H9 (cell line): ENCODE results near the gene CCDC192. TPM values are rescaled to one million over a fixed set of nuclear protein-coding genes. Genes with fewer than 3 reads are reported as not detected.

Experiments used
- DNase-seq: peaks from one replicate; pipeline ENCODE4 v3.0.0-alpha.2; 2017
- H2AFZ ChIP-seq: one replicate; pipeline ENCODE4 v1.6.1; 2013; ENCODE audit warnings: mild to moderate bottlenecking, low read length, control low read depth, moderate library complexity
- H2AK5ac ChIP-seq: 2 replicates; pipeline ENCODE4 v1.6.1; 2013; ENCODE audit warnings: low read length, control low read depth, mixed read lengths; ENCODE audit not compliant: insufficient read length
- H2BK120ac ChIP-seq: one replicate; pipeline ENCODE4 v1.6.1; 2013; ENCODE audit warnings: low read depth, mild to moderate bottlenecking, low read length, control low read depth, inconsistent platforms; ENCODE audit not compliant: poor library complexity, severe bottlenecking
- H2BK12ac ChIP-seq: 2 replicates; pipeline ENCODE4 v1.6.1; 2013; ENCODE audit warnings: low read length, control low read depth, mixed read lengths, low read depth; ENCODE audit not compliant: insufficient read length
- H2BK15ac ChIP-seq: 2 replicates; pipeline ENCODE4 v1.6.1; 2013; ENCODE audit warnings: low read depth, low read length, control low read depth
- H2BK20ac ChIP-seq: one replicate; pipeline ENCODE4 v1.6.1; 2013; ENCODE audit warnings: low read depth, mild to moderate bottlenecking, low read length, control low read depth, inconsistent platforms; ENCODE audit not compliant: poor library complexity, severe bottlenecking
- H2BK5ac ChIP-seq: 2 replicates; pipeline ENCODE4 v1.6.1; 2013; ENCODE audit warnings: low read length, control low read depth, mixed read lengths; ENCODE audit not compliant: insufficient read length
- H3K14ac ChIP-seq: 2 replicates; pipeline ENCODE4 v1.6.1; 2013; ENCODE audit warnings: low read length, control low read depth; ENCODE audit not compliant: insufficient read depth
- H3K18ac ChIP-seq: 2 replicates; pipeline ENCODE4 v1.6.1; 2013; ENCODE audit warnings: low read depth, mild to moderate bottlenecking, mixed read lengths, low read length, control low read depth; ENCODE audit not compliant: insufficient read length
- H3K23ac ChIP-seq: 2 replicates; pipeline ENCODE4 v1.6.1; 2013; ENCODE audit warnings: low read length, control low read depth, mixed read lengths, low read depth; ENCODE audit not compliant: insufficient read length
- H3K23me2 ChIP-seq: 2 replicates; pipeline ENCODE4 v1.6.1; 2013; ENCODE audit warnings: low read depth, mild to moderate bottlenecking, mixed read lengths, low read length, control low read depth; ENCODE audit not compliant: insufficient read length, poor library complexity, severe bottlenecking
- H3K27ac ChIP-seq: 2 replicates; pipeline ENCODE4 v1.5.1; 2013; ENCODE audit warnings: low read length, control low read depth, mixed read lengths, low read depth; ENCODE audit not compliant: insufficient read length
- H3K27me3 ChIP-seq: 2 replicates; pipeline ENCODE4 v1.6.1; 2013; ENCODE audit warnings: low read length, control low read depth, inconsistent platforms; ENCODE audit not compliant: insufficient read depth
- H3K4ac ChIP-seq: 2 replicates; pipeline ENCODE4 v1.6.1; 2013; ENCODE audit warnings: low read depth, mild to moderate bottlenecking, control low read depth, inconsistent platforms, low read length, moderate library complexity
- H3K4me1 ChIP-seq: 2 replicates; pipeline ENCODE4 v1.6.1; 2013; ENCODE audit warnings: low read length, control low read depth, inconsistent platforms; ENCODE audit not compliant: insufficient read depth
- H3K4me2 ChIP-seq: 2 replicates; pipeline ENCODE4 v1.6.1; 2013; ENCODE audit warnings: low read length, control low read depth, mixed read lengths; ENCODE audit not compliant: insufficient read length, insufficient read depth
- H3K56ac ChIP-seq: 2 replicates; pipeline ENCODE4 v1.6.1; 2013; ENCODE audit warnings: low read depth, mild to moderate bottlenecking, mixed read lengths, low read length, control low read depth; ENCODE audit not compliant: insufficient read length
- H3K79me1 ChIP-seq: 2 replicates; pipeline ENCODE4 v1.6.1; 2013; ENCODE audit warnings: low read depth, mild to moderate bottlenecking, moderate library complexity, low read length, control low read depth, inconsistent platforms; ENCODE audit not compliant: insufficient read depth, poor library complexity, severe bottlenecking
- H3K79me2 ChIP-seq: 2 replicates; pipeline ENCODE4 v1.6.1; 2013; ENCODE audit warnings: low read length, control low read depth, inconsistent platforms; ENCODE audit not compliant: insufficient read depth
- H3K9ac ChIP-seq: 2 replicates; pipeline ENCODE4 v1.6.1; 2013; ENCODE audit warnings: low read length, control low read depth, mixed read lengths; ENCODE audit not compliant: insufficient read length; ENCODE audit errors: extremely low read depth
- H3K9me3 ChIP-seq: one replicate; pipeline ENCODE4 v1.6.1; 2013; ENCODE audit warnings: low read depth, low read length, inconsistent platforms; ENCODE audit not compliant: control insufficient read depth
- H3T11ph ChIP-seq: one replicate; pipeline ENCODE4 v1.6.1; 2013; ENCODE audit warnings: mild to moderate bottlenecking, low read length, control low read depth, inconsistent platforms
- H4K20me1 ChIP-seq: one replicate; pipeline ENCODE4 v1.6.1; 2013; ENCODE audit not compliant: control insufficient read depth, insufficient read length, insufficient read depth
- H4K5ac ChIP-seq: 2 replicates; pipeline ENCODE4 v1.6.1; 2013; ENCODE audit warnings: low read depth, mild to moderate bottlenecking, mixed read lengths, low read length, control low read depth; ENCODE audit not compliant: insufficient read length
- H4K8ac ChIP-seq: replicated peaks from 2 replicates; pipeline ENCODE4 v1.6.1; 2013; ENCODE audit warnings: low read length, control low read depth, mixed read lengths, low read depth; ENCODE audit not compliant: insufficient read length
- H4K91ac ChIP-seq: 2 replicates; pipeline ENCODE4 v1.6.1; 2013; ENCODE audit warnings: low read depth, mild to moderate bottlenecking, moderate library complexity, mixed read lengths, low read length, control low read depth; ENCODE audit not compliant: insufficient read length
- H3K27ac Mint-ChIP-seq, 3 experiments: 2 replicates in 2 of 3; 3 replicates in 1 of 3; pipeline ENCODE4 v1.8.0; 2020 to 2021; ENCODE audit warnings: mixed read lengths in 3 of 3, mild to moderate bottlenecking in 1 of 3, moderate library complexity in 1 of 3
- H3K27me3 Mint-ChIP-seq: 2 replicates; pipeline ENCODE4 v1.8.0; 2021; ENCODE audit warnings: low read depth, mild to moderate bottlenecking, moderate library complexity, mixed read lengths
- H3K36me3 Mint-ChIP-seq, 3 experiments: 2 replicates in 2 of 3; 3 replicates in 1 of 3; pipeline ENCODE4 v1.8.0; 2020 to 2021; ENCODE audit warnings: low read depth in 3 of 3, mixed read lengths in 3 of 3; ENCODE audit not compliant: insufficient read depth in 1 of 3
- H3K4me1 Mint-ChIP-seq, 2 experiments: 2 replicates each; pipeline ENCODE4 v1.8.0; 2020; ENCODE audit warnings: mixed read lengths in 2 of 2
- H3K4me3 Mint-ChIP-seq, 2 experiments: 2 replicates in 1 of 2; 3 replicates in 1 of 2; pipeline ENCODE4 v1.8.0; 2020 to 2021; ENCODE audit warnings: mild to moderate bottlenecking in 2 of 2, mixed read lengths in 2 of 2, moderate library complexity in 1 of 2
- H3K9me3 Mint-ChIP-seq, 2 experiments: 2 replicates in 1 of 2; 3 replicates in 1 of 2; pipeline ENCODE4 v1.8.0; 2020; ENCODE audit warnings: mild to moderate bottlenecking in 2 of 2, mixed read lengths in 2 of 2, moderate library complexity in 1 of 2
- CTCF ChIP-seq: fragments of 200-600 bp; sonication (generic); conservative IDR thresholded peaks from 3 replicates; pipeline ENCODE4 v1.8.0; 2021; ENCODE audit warnings: antibody characterized with exemption, mild to moderate bottlenecking
- WGBS: extraction: QIAGEN DNeasy Blood & Tissue Kit; methylation state at CpG from one replicate; pipeline ENCODE4 v1.1.7; 2013; ENCODE audit warnings: missing lambda C conversion rate, low lambda C conversion rate, mixed read lengths; ENCODE audit not compliant: insufficient read length; ENCODE audit errors: extremely low coverage; 5-methylcytosine and 5-hydroxymethylcytosine counted together
- total RNA-seq: library from RNA; stranded (reverse); gene quantifications from 2 replicates; pipeline ENCODE4 v1.2.1, GENCODE V29; 2021

The CCDC192 gene
- total RNA-seq, 1 experiment from 2014 or later, result not detected

DNA sequence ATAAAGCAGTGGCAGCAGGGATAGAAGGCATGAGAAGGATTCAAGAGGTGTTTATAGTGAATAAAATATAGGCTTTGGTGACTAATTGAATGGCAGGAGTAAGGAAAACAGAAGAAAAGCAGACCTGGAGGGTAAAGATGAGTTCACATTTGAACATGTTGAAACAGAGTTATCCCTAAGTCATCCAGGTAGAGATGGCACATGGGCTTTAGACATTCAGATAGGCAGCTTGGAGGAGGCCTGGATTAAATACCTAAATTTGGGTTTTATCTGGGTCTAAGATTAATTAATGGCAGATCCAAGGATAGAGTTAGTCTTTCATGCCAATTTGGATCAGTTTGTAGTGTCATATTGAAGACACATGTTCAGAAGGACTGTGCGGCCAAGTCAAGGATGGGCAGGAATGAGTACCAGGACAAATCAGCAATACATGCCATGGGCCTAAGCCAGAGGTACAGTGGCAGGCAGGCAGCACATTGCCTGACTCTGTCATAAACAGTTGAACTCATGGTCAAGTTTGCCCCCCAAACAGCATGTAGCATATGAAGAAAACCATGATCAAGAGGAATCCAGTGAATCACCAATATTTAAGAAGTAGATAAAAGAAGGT is 264.9 kb downstream of the CCDC192 start:
- Histone ChIP-seq H2BK12ac (no peak overlapping the region), H3K79me2 (no peaks in the 10 kb centered on the region), H3K23me2 (no peaks in the 10 kb centered on the region), H4K20me1 (no peaks in the 10 kb centered on the region), H2AK5ac (no peak overlapping the region), H2BK20ac (no peak overlapping the region), H3K9me3 (no peaks in the 10 kb centered on the region), H3K4ac (no peak overlapping the region), H3K27ac (no peak overlapping the region), H2BK5ac (no peak overlapping the region), H3K56ac (no peak overlapping the region), H3K14ac (no peak overlapping the region), H3K18ac (no peak overlapping the region), H2BK15ac (no peak overlapping the region), H3K4me1 (no peaks in the 10 kb centered on the region), H3K9ac (no peak overlapping the region), H3K4me2 (no peak overlapping the region), H4K5ac (peak overlapping the region; percentile 68), H3K27me3 (no peaks in the 10 kb centered on the region), H3K79me1 (no peaks in the 10 kb centered on the region), H2BK120ac (no peak overlapping the region), H4K91ac (no peak overlapping the region), H3T11ph (no peak overlapping the region), H4K8ac (no peak overlapping the region), H2AFZ (no peak overlapping the region), H3K23ac (no peak overlapping the region)
- TF ChIP-seq CTCF, result no peak
- no CpG with 5 or more reads among the region's 1 CpG for WGBS
- Mint-ChIP-seq H3K36me3 (no peaks in the 10 kb centered on the region), H3K4me1 (no peaks in the 10 kb centered on the region), H3K4me3 (no peak overlapping the region), H3K9me3 (no peaks in the 10 kb centered on the region), H3K27ac (peak overlapping the region in 1 of 3 experiments; percentile 36; a peak in 2 of 7 replicates), H3K27me3 (no peaks in the 10 kb centered on the region)
- no peak for DNase-seq
